HG03025 (cell line): ENCODE results near the gene LRRC8B.

Source experiments
- ATAC-seq: cut with Tn5 transposase; IDR thresholded peaks from one replicate; pipeline ENCODE4 v1.9.1; 2021; ENCODE audit warnings: mild to moderate bottlenecking, moderate library complexity; ENCODE audit not compliant: unreplicated experiment, low FRiP score

Gene LRRC8B

GRCh38 chr1:89546082-89546889 lies 21.7 kb downstream of the LRRC8B start:
- ATAC-seq, result no peak

GRCh38 chr1:89546934-89547562 lies 22.4 kb downstream of the LRRC8B start:
- ATAC-seq, result no peak

GRCh38 chr1:89547563-89548116 lies 23.0 kb downstream of the LRRC8B start:
- no peak for ATAC-seq

GRCh38 chr1:89548122-89548857 lies 23.7 kb downstream of the LRRC8B start:
- peak; percentile 52 for ATAC-seq

- ATAC-seq, result no peak
Measured at GRCh38 chr1:89550995-89551394, 26.4 kb downstream of the LRRC8B start.

- ATAC-seq, result peak; percentile 68
Measured at GRCh38 chr1:89552471-89553081, 27.9 kb downstream of the LRRC8B start.

- ATAC-seq, result no peak
Measured at GRCh38 chr1:89553157-89553556, 28.5 kb downstream of the LRRC8B start.

- ATAC-seq, result no peak
Measured at GRCh38 chr1:89555550-89555949, 30.9 kb downstream of the LRRC8B start.

GRCh38 chr1:89556726-89557444 lies 32.3 kb downstream of the LRRC8B start:
- no peak for ATAC-seq

- no peak for ATAC-seq
Measured at GRCh38 chr1:89557445-89557825, 32.8 kb downstream of the LRRC8B start.

- ATAC-seq, result no peak
Measured at GRCh38 chr1:89557956-89558355, 33.3 kb downstream of the LRRC8B start.

GRCh38 chr1:89563957-89564604 lies 39.5 kb downstream of the LRRC8B start:
- no peak for ATAC-seq

- ATAC-seq, result no peak
Measured at GRCh38 chr1:89565521-89565920, 40.9 kb downstream of the LRRC8B start.

- ATAC-seq, result no peak
Measured at GRCh38 chr1:89566761-89567174, 42.1 kb downstream of the LRRC8B start.

- ATAC-seq, result no peak
Measured at GRCh38 chr1:89567797-89568196, 43.2 kb downstream of the LRRC8B start.

GRCh38 chr1:89573410-89573809 lies 48.8 kb downstream of the LRRC8B start:
- no peak for ATAC-seq

GRCh38 chr1:89574621-89575020 lies 50.0 kb downstream of the LRRC8B start:
- no peak for ATAC-seq

- ATAC-seq, result no peak
Measured at GRCh38 chr1:89575207-89575606, 50.6 kb downstream of the LRRC8B start.

GRCh38 chr1:89576013-89576412 lies 51.4 kb downstream of the LRRC8B start:
- ATAC-seq, result no peak

GRCh38 chr1:89578151-89578550 lies 53.5 kb downstream of the LRRC8B start:
- no peak for ATAC-seq
